ENCODE measurements around the gene NCKAP5. TPM values are rescaled to one million over a fixed set of nuclear protein-coding genes. Genes with fewer than 3 reads are reported as not detected.

The NCKAP5 gene
- total and polyA plus RNA-seq, 2 donors (not counting 1 experiment from before 2014, with no cell fraction given) = not detected

DNA sequence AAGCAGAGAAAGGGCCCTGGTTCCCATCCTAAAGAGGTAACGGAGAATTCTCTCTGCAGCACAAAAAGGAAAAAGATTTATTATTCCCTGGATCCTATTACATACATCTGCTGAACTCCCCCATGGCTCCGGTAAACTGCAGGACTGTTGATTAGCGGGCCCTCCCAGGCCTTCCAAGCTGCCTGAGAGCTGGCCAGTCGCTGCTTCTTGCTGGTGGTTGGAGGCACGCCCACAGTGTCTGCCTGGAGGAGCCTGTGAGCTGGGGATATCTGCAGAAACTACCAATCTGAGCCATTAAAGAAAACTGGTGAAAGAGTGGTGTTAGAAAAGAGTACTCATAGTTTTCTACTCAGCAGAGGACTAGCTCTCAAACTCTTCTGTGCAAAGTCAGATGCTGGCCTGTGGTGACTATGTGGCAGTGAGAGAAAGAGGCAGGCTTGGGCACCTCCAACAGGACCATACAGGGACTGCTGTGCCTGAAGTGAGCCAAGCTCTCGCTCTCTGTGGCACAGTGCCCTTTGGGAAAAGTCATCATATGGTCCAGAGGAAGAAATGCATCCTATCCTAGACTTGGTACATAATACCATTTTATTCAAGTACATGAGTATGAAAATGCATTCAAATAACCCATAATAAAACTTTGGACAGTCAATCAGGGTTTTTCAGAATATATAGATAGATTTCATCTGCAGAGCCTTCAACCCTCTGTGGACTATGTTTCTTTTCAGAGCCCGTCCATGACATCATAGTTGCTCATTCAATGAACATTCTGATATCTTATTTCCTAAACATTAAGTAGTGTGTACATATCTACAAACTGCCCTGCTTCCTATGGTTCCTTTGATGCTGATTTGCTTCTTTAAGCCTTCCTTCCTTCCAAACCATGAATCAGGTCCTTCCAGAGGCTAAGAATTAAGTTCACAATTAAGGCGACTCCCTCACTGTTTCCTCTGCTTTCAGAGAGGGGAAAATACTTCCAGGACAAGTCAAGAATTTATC is 656.2 kb downstream of the NCKAP5 start:
- TF ChIP-seq EZH2 (IDR thresholded peaks at IDR 0.05; ENCODE audit: borderline replicate concordance, insufficient read depth, low read depth, low read length, poor library complexity, severe bottlenecking) (no peak), CTCF (IDR thresholded peaks at IDR 0.05) (no peak)
- POLR2A ChIA-PET = no interaction called here

GRCh38 chr2:132910432-132910831 is 657.8 kb downstream of the NCKAP5 start:
- intact Hi-C loops (cut with micrococcal nuclease) = no loop called here
- H3K4me3 Mint-ChIP-seq = no peak overlapping the region
- Histone ChIP-seq H3K36me3 (replicated peaks in 1 of 2; ENCODE audit: control extremely low read depth in 1 of 2, control insufficient read depth in 1 of 2, extremely low read depth in 1 of 2, insufficient read depth in 2 of 2, low read length in 1 of 2) (no peaks in the 10 kb centered on the region), H3K9me3 (ENCODE audit: control extremely low read depth in 1 of 3, control insufficient read depth in 2 of 3, insufficient read depth in 1 of 3, low read length in 2 of 3) (peaks cover 0 to 1% (median 0%) of the 10 kb centered on the region in 3 donors), H3K9ac (ENCODE audit: low read length) (no peak overlapping the region), H3K27ac (ENCODE audit: low read length in 2 of 2) (no peak overlapping the region), H3K4me1 (ENCODE audit: control insufficient read depth in 2 of 2, insufficient read depth in 2 of 2, low read length in 2 of 2) (no peaks in the 10 kb centered on the region), H3K79me2 (ENCODE audit: control insufficient read depth, insufficient read depth, low read length) (no peaks in the 10 kb centered on the region), H4K20me1 (ENCODE audit: control insufficient read depth, insufficient read depth, low read length, poor library complexity, severe bottlenecking) (no peaks in the 10 kb centered on the region), H3K4me2 (replicated peaks; ENCODE audit: low read depth, low read length, poor library complexity, severe bottlenecking) (no peak overlapping the region), H3K4me3 (ENCODE audit: control extremely low read depth in 1 of 5, extremely low read depth in 1 of 5, insufficient read depth in 1 of 5, low read depth in 2 of 5, low read length in 4 of 5) (no peak overlapping the region), H3K27me3 (replicated peaks in 1 of 4; ENCODE audit: control extremely low read depth in 1 of 4, control insufficient read depth in 3 of 4, insufficient read depth in 4 of 4, low read length in 3 of 4) (no peaks in the 10 kb centered on the region), H2AFZ (ENCODE audit: insufficient read depth, low read depth, low read length, poor library complexity, severe bottlenecking) (no peak overlapping the region)
- POLR2A ChIA-PET = no interaction called here
- peaks cover 2% of the 10 kb centered on the region for H3K9me3 Mint-ChIP-seq (ENCODE audit: insufficient read depth)
- DNase-seq = no peak
- CTCF ChIA-PET = no interaction called here
- no peak for ATAC-seq (ENCODE audit: low read depth)
- H3K4me1 Mint-ChIP-seq = no peaks in the 10 kb centered on the region
- no peaks in the 10 kb centered on the region for H3K27me3 Mint-ChIP-seq
- H3K27ac Mint-ChIP-seq = no peak overlapping the region
- TF ChIP-seq EZH2 (IDR thresholded peaks at IDR 0.05; ENCODE audit: borderline replicate concordance, insufficient read depth, low read depth, low read length, poor library complexity, severe bottlenecking) (no peak), CTCF (IDR thresholded peaks at IDR 0.05) (no peak)

More for the DNA sequence above, 656.2 kb downstream of the NCKAP5 start:
- Mint-ChIP-seq H3K4me1 (no peaks in the 10 kb centered on the region), H3K4me3 (no peak overlapping the region), H3K27me3 (no peaks in the 10 kb centered on the region), H3K27ac (no peak overlapping the region), H3K9me3 (ENCODE audit: insufficient read depth) (peaks cover 2% of the 10 kb centered on the region)
- Histone ChIP-seq H3K27ac (ENCODE audit: low read length in 2 of 2) (no peak overlapping the region), H3K4me3 (ENCODE audit: control extremely low read depth in 1 of 5, extremely low read depth in 1 of 5, insufficient read depth in 1 of 5, low read depth in 2 of 5, low read length in 4 of 5) (no peak overlapping the region), H4K20me1 (ENCODE audit: control insufficient read depth, insufficient read depth, low read length, poor library complexity, severe bottlenecking) (no peaks in the 10 kb centered on the region), H3K36me3 (replicated peaks in 1 of 2; ENCODE audit: control extremely low read depth in 1 of 2, control insufficient read depth in 1 of 2, extremely low read depth in 1 of 2, insufficient read depth in 2 of 2, low read length in 1 of 2) (no peaks in the 10 kb centered on the region), H2AFZ (ENCODE audit: insufficient read depth, low read depth, low read length, poor library complexity, severe bottlenecking) (no peak overlapping the region), H3K4me2 (replicated peaks; ENCODE audit: low read depth, low read length, poor library complexity, severe bottlenecking) (no peak overlapping the region), H3K9me3 (ENCODE audit: control extremely low read depth in 1 of 3, control insufficient read depth in 2 of 3, insufficient read depth in 1 of 3, low read length in 2 of 3) (peaks cover 0 to 1% (median 0%) of the 10 kb centered on the region in 3 donors), H3K27me3 (replicated peaks in 1 of 4; ENCODE audit: control extremely low read depth in 1 of 4, control insufficient read depth in 3 of 4, insufficient read depth in 4 of 4, low read length in 3 of 4) (no peaks in the 10 kb centered on the region), H3K4me1 (ENCODE audit: control insufficient read depth in 2 of 2, insufficient read depth in 2 of 2, low read length in 2 of 2) (no peaks in the 10 kb centered on the region), H3K79me2 (ENCODE audit: control insufficient read depth, insufficient read depth, low read length) (no peaks in the 10 kb centered on the region), H3K9ac (ENCODE audit: low read length) (no peak overlapping the region)
- intact Hi-C loops (cut with micrococcal nuclease) = no loop called here
- DNase-seq = no peak
- no peak for ATAC-seq (ENCODE audit: low read depth)
- 69% methylated on average over 5 of the region's 8 CpGs for WGBS (ENCODE audit: insufficient coverage)
- CTCF ChIA-PET = no interaction called here
